ENCODE results near the gene DOK6. TPM values are rescaled to one million over a fixed set of nuclear protein-coding genes. Genes with fewer than 3 reads are reported as not detected.

The DOK6 gene
- total RNA-seq, 1 donor from 2014 or later = not detected

DNA sequence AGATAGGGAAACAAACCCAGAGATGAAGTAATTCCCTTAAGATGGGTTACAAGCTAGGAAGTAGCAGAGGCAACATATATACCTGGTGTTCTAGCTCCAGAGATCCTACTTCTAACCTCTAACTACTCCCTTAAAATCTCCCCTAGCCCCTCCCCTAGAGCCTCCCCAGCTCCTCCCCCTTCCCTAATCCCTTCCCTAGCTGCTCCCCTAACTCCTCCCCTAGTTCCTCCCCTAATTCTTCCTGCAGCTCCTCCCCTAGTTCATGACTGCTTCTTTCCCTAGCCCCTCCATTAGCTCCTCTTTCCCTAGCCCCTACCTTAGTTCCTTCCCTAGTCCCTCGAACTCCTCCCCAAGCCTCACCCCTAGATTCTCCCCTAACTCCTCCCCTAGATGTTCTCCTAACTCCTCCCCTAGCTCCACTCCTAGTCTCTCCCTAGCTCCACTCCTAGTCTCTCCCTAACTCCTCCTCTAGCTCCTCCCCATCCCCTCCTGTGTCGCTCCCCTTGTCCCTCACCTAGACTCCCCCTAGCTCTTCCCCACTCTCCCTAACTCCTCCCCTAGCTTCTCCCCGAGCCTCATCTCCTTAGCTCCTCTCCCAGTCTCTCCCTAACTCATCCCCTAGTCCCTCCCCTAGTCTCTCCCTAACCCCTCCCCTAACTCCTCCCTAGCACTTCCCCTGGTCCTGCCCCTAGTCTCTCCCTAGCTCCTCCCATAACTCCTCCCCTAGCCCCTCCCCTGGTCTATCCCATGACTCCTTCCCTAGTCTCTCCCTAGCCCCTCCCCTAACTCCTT, 438.1 kb downstream of the DOK6 start:
- Mint-ChIP-seq H3K27ac (no peak overlapping the region), H3K4me1 (no peaks in the 10 kb centered on the region), H3K27me3 (no peaks in the 10 kb centered on the region), H3K4me3 (no peak overlapping the region), H3K9me3 (no peaks in the 10 kb centered on the region), H3K36me3 (ENCODE audit: low read depth) (no peaks in the 10 kb centered on the region)
- ATAC-seq (ENCODE audit: low read depth) = peak; percentile 25
- ChIA-PET CTCF (no interaction called here), POLR2A (no interaction called here)
- TF ChIP-seq, protein P1, sequence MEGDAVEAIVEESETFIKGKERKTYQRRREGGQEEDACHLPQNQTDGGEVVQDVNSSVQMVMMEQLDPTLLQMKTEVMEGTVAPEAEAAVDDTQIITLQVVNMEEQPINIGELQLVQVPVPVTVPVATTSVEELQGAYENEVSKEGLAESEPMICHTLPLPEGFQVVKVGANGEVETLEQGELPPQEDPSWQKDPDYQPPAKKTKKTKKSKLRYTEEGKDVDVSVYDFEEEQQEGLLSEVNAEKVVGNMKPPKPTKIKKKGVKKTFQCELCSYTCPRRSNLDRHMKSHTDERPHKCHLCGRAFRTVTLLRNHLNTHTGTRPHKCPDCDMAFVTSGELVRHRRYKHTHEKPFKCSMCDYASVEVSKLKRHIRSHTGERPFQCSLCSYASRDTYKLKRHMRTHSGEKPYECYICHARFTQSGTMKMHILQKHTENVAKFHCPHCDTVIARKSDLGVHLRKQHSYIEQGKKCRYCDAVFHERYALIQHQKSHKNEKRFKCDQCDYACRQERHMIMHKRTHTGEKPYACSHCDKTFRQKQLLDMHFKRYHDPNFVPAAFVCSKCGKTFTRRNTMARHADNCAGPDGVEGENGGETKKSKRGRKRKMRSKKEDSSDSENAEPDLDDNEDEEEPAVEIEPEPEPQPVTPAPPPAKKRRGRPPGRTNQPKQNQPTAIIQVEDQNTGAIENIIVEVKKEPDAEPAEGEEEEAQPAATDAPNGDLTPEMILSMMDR (IDR thresholded peaks at IDR 0.05) = no peak
- DNase-seq = no peak
- intact Hi-C loops (cut with micrococcal nuclease) = no loop called here

DNA sequence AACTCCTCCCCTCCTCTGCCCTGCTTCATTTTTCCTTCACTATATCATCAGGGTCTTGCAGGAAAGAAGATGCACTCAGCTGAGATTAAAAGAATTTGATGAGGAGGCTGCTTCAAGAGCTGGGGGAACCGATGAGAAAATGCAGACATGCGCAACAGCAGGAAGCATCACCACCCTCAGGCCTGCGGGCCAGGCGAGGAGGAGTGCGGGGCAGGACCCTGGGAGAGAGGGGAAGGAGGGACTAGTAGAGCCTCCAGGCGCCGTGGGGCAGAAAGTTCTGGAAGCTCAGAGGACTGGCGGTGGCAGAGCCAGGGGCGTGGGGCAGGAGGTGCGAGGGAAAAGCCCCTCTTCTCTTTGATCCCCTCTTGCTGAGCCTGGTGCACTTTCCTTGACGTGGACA, 438.8 kb downstream of the DOK6 start:
- CTCF ChIA-PET = no interaction called here
- DNase-seq = no peak
- POLR2A ChIA-PET = no interaction called here
- H3K36me3 Mint-ChIP-seq (ENCODE audit: low read depth) = no peaks in the 10 kb centered on the region
- H3K27ac Mint-ChIP-seq = no peak overlapping the region
- intact Hi-C loops (cut with micrococcal nuclease) = no loop called here
- H3K9me3 Mint-ChIP-seq = no peaks in the 10 kb centered on the region
- H3K4me3 Mint-ChIP-seq = no peak overlapping the region
- ATAC-seq (ENCODE audit: low read depth) = no peak
- TF ChIP-seq, protein P1 (IDR thresholded peaks at IDR 0.05) = no peak
- H3K4me1 Mint-ChIP-seq = no peaks in the 10 kb centered on the region
- no peaks in the 10 kb centered on the region for H3K27me3 Mint-ChIP-seq

DNA sequence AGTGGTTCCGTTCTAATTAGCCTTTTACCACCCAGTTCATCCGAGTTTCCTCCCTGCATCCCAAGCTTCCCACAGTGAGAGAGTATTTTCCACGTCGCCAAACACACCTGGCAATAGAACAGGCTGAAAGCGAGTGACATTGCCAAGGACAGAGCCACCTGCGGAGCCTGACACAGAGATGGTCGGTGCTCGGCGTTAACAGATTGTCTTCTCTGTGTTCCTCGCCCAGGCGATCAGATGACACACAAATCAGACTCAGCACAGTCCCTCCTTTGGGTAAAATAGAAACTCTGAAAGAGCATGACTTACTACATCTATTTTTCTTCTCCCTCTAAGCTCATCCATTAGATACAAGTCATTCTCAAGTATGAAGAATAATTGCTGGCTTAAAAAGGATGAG, 439.3 kb downstream of the DOK6 start:
- H3K9me3 Mint-ChIP-seq = no peaks in the 10 kb centered on the region
- H3K27me3 Mint-ChIP-seq = no peaks in the 10 kb centered on the region
- intact Hi-C loops (cut with micrococcal nuclease) = no loop called here
- H3K36me3 Mint-ChIP-seq (ENCODE audit: low read depth) = no peaks in the 10 kb centered on the region
- no peaks in the 10 kb centered on the region for H3K4me1 Mint-ChIP-seq
- TF ChIP-seq, protein P1 (IDR thresholded peaks at IDR 0.05) = no peak
- DNase-seq (no peak), ATAC-seq (ENCODE audit: low read depth) (no peak)
- no peak overlapping the region for H3K4me3 Mint-ChIP-seq
- no peak overlapping the region for H3K27ac Mint-ChIP-seq
- POLR2A ChIA-PET = no interaction called here
- CTCF ChIA-PET = no interaction called here

DNA sequence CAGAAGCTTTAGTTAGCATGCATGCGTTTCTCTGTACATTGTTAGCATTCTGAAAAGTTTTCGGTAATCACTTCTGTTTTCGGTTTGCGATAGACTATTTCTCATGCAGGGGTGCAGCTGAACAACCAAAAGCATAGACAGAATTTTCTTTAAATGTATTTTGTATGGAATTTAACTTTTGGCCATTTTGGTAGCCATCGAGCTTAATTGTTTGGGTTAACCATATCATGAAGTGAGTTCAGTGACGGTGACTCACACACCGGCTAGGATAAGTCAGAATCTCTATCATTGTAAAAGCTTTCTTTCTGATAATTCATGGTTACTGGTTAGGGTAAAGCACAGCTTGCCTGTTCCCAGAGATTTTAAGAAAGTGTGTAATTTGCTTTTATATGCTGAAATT, 439.8 kb downstream of the DOK6 start:
- ChIA-PET POLR2A (no interaction called here), CTCF (no interaction called here)
- ATAC-seq (ENCODE audit: low read depth) = no peak
- Mint-ChIP-seq H3K4me1 (no peaks in the 10 kb centered on the region), H3K4me3 (no peak overlapping the region), H3K27ac (no peak overlapping the region), H3K36me3 (ENCODE audit: low read depth) (no peaks in the 10 kb centered on the region), H3K9me3 (no peaks in the 10 kb centered on the region), H3K27me3 (peaks cover 2% of the 10 kb centered on the region)
- intact Hi-C loops (cut with micrococcal nuclease) = no loop called here
- TF ChIP-seq, protein P1 (IDR thresholded peaks at IDR 0.05) = no peak
- no peak for DNase-seq

DNA sequence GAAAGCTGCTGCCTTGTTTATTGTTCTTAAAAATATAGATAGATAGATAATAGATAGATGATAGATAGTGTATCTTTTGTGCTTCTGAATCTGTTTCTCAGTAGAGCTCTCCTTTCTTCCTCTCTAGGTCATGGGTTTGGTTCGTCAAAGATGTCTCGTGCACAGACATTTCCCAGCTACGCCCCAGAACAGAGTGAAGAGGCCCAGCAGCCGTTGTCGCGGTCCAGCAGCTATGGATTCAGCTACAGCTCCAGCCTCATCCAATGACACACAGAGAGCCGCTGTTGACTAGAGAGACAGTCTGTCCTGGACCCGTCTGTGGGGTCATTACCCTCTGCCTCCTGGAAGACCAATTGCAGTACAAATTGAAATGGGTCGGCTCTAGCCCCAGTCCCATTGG, 440.4 kb downstream of the DOK6 start:
- no peak for DNase-seq
- ATAC-seq (ENCODE audit: low read depth) = no peak
- intact Hi-C loops (cut with micrococcal nuclease) = no loop called here
- CTCF ChIA-PET = no interaction called here
- Mint-ChIP-seq H3K9me3 (no peaks in the 10 kb centered on the region), H3K36me3 (ENCODE audit: low read depth) (no peaks in the 10 kb centered on the region), H3K4me3 (no peak overlapping the region), H3K4me1 (no peaks in the 10 kb centered on the region), H3K27ac (no peak overlapping the region), H3K27me3 (peaks cover 3% of the 10 kb centered on the region)
- POLR2A ChIA-PET = no interaction called here
- TF ChIP-seq, protein P1 (IDR thresholded peaks at IDR 0.05) = no peak
